SK-N-SH (cell line): ENCODE measurements around the gene STXBP6.

Experiments
- EP300 ChIP-seq, 2 experiments: IDR thresholded peaks; 2 replicates each; pipeline versions ENCODE4 v1.4.0 to v1.6.1; 2012; ENCODE audit warnings: borderline replicate concordance in 1 of 2, low read depth in 1 of 2, low read length in 1 of 2
- FOXJ3 ChIP-seq: sonication (generic); formaldehyde crosslinking; IDR thresholded peaks from 2 replicates; pipeline ENCODE4 v1.5.1; 2020; ENCODE audit warnings: mild to moderate bottlenecking, missing genetic modification reagents
- FOXM1 ChIP-seq: IDR thresholded peaks from 2 replicates; pipeline ENCODE4 v1.4.0; 2012; ENCODE audit warnings: low read depth, mild to moderate bottlenecking
- GABPA ChIP-seq: IDR thresholded peaks from 2 replicates; pipeline ENCODE4 v1.4.0; 2012; ENCODE audit warnings: low read depth, mild to moderate bottlenecking
- POLR2AphosphoS5 ChIP-seq: IDR thresholded peaks from 2 replicates; pipeline ENCODE4 v1.6.1; 2012; ENCODE audit warnings: low read depth, low read length
- REST ChIP-seq: IDR thresholded peaks from 2 replicates; pipeline ENCODE4 v1.6.1; 2012; ENCODE audit warnings: mild to moderate bottlenecking, low read depth, low read length, moderate library complexity
- USF2 ChIP-seq: fragments of 150-350 bp; IDR thresholded peaks from 2 replicates; pipeline ENCODE4 v1.6.1; 2017; ENCODE audit warnings: antibody characterized with exemption, low read length, low read depth, borderline replicate concordance
- YY1 ChIP-seq: IDR thresholded peaks from 2 replicates; pipeline ENCODE4 v1.4.0; 2012; ENCODE audit warnings: low read depth, mild to moderate bottlenecking
- TF ChIP-seq, protein P1 (sequence below): IDR thresholded peaks from 2 replicates; pipeline ENCODE4; 2012
- TF ChIP-seq, protein P2 (sequence below): IDR thresholded peaks from 2 replicates; pipeline ENCODE4 v1.4.0; 2012; ENCODE audit warnings: low read depth
- TF ChIP-seq, protein P3 (sequence below): fragments of 200-600 bp; sonication (generic); IDR thresholded peaks from 2 replicates; pipeline ENCODE4 v1.6.1; 2017; ENCODE audit warnings: antibody characterized with exemption, mild to moderate bottlenecking, moderate library complexity

GRCh38 chr14:24991288-24991687 lies 58.7 kb downstream of the STXBP6 start:
- no peak for TF ChIP-seq FOXM1
- TF ChIP-seq GABPA: no peak
- TF ChIP-seq REST: no peak
- no peak for TF ChIP-seq POLR2AphosphoS5
- TF ChIP-seq, protein P1, sequence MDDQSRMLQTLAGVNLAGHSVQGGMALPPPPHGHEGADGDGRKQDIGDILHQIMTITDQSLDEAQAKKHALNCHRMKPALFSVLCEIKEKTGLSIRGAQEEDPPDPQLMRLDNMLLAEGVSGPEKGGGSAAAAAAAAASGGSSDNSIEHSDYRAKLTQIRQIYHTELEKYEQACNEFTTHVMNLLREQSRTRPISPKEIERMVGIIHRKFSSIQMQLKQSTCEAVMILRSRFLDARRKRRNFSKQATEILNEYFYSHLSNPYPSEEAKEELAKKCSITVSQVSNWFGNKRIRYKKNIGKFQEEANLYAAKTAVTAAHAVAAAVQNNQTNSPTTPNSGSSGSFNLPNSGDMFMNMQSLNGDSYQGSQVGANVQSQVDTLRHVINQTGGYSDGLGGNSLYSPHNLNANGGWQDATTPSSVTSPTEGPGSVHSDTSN: no peak
- no peak for TF ChIP-seq FOXJ3
- TF ChIP-seq, protein P2, sequence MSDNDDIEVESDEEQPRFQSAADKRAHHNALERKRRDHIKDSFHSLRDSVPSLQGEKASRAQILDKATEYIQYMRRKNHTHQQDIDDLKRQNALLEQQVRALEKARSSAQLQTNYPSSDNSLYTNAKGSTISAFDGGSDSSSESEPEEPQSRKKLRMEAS: no peak
- TF ChIP-seq USF2: no peak
- no peak for TF ChIP-seq YY1
- TF ChIP-seq, protein P3, sequence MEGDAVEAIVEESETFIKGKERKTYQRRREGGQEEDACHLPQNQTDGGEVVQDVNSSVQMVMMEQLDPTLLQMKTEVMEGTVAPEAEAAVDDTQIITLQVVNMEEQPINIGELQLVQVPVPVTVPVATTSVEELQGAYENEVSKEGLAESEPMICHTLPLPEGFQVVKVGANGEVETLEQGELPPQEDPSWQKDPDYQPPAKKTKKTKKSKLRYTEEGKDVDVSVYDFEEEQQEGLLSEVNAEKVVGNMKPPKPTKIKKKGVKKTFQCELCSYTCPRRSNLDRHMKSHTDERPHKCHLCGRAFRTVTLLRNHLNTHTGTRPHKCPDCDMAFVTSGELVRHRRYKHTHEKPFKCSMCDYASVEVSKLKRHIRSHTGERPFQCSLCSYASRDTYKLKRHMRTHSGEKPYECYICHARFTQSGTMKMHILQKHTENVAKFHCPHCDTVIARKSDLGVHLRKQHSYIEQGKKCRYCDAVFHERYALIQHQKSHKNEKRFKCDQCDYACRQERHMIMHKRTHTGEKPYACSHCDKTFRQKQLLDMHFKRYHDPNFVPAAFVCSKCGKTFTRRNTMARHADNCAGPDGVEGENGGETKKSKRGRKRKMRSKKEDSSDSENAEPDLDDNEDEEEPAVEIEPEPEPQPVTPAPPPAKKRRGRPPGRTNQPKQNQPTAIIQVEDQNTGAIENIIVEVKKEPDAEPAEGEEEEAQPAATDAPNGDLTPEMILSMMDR: no peak
- TF ChIP-seq EP300 (IDR thresholded peaks at IDR 0.05; ENCODE audit: borderline replicate concordance in 1 of 2, low read depth in 1 of 2, low read length in 1 of 2): no peak
